Activated CD4-positive, alpha-beta T cell treated with anti-CD3 and anti-CD28 coated beads, Interleukin-2, amount 10 ng/mL, durations not matched to agents 24 days and 14 days (primary cell): ENCODE data around the gene TECTA. TPM values are rescaled to one million over a fixed set of nuclear protein-coding genes. Genes with fewer than 3 reads are reported as not detected.

Experiments
- total RNA-seq: library from RNA; stranded (reverse); gene quantifications from 2 replicates; pipeline ENCODE4 v1.2.3, GENCODE V29; 2022

TECTA gene
- total RNA-seq, 1 donor from 2014 or later, result 0.09 TPM

Other genes with a start within 250 kb of the TECTA start
- gene TBCEL, start 77.1 kb upstream of the TECTA start, total RNA-seq, result 8.7 and 9.6 TPM in 2 replicates
- gene SC5D, start 191.5 kb downstream of the TECTA start, total RNA-seq, result 22.9 and 25.4 TPM in 2 replicates